K562 (cell line): ENCODE results near the gene SERGEF. TPM values are rescaled to one million over a fixed set of nuclear protein-coding genes. Genes with fewer than 3 reads are reported as not detected.
A peak's percentile ranks its signal among the peaks of the same experiment; 100 is the strongest.

Experiments
- ATAC-seq: fragments of 200-7000 bp; cut with Tn5 transposase; 3 replicates; pipeline ENCODE4 v1.9.1; 2020; ENCODE audit warnings: moderate library complexity
- BruUV-seq: library from RNA; stranded (reverse); fragments of 400-500 nt; replicated peaks from 2 replicates; lab custom pipeline; 2021; lab: Mats Ljungman, UMichigan
- CTCF ChIA-PET: fragments of 300-600 bp; formaldehyde crosslinking; extraction: SDS; loops from one replicate; lab custom pipeline; 2021; ENCODE audit warnings: low intra/inter-chr PET ratio; lab: Yijun Ruan, JAX
- POLR2A ChIA-PET: fragments of 300-600, 350-650 bp; sonication (Branson Sonifier 250); formaldehyde crosslinking; extraction: SDS; loops from one replicate; lab custom pipeline; 2021; ENCODE audit warnings: antibody characterized with exemption, inconsistent platforms; lab: Yijun Ruan, JAX
- DNase-seq, 4 experiments: peaks; one replicate each; pipeline versions ENCODE4 v3.0.0 to v3.0.0-alpha.2; 2011 to 2018; ENCODE audit warnings: low spot score in 3 of 4, mixed read lengths in 3 of 4; ENCODE audit errors: extremely low read depth in 1 of 4
- FAIRE-seq: peaks from 2 replicates; lab custom pipeline; 2011; peaks lifted over from hg19 to GRCh38; lab: Jason Lieb, UNC
- H2AFZ ChIP-seq: 2 replicates; pipeline ENCODE4 v1.6.0; 2011; ENCODE audit warnings: low read depth, low read length, control low read depth, inconsistent platforms
- H3K27ac ChIP-seq: fragments of 200-600 bp; 3 replicates; pipeline ENCODE4 v1.8.0; 2011; ENCODE audit warnings: low read depth, mild to moderate bottlenecking, control low read depth, inconsistent platforms, low read length, moderate library complexity, mixed read lengths; ENCODE audit errors: extremely low read depth
- H3K27me3 ChIP-seq, 2 experiments: fragments of 300-600 bp in 1 of 2; 2 replicates in 1 of 2; 3 replicates in 1 of 2; pipeline versions ENCODE4 v1.6.0 to v1.8.0; 2011; ENCODE audit warnings: inconsistent platforms in 2 of 2, low read length in 2 of 2, mild to moderate bottlenecking in 1 of 2, mixed read lengths in 1 of 2, moderate library complexity in 1 of 2; ENCODE audit not compliant: control insufficient read depth in 2 of 2, insufficient read depth in 2 of 2
- H3K36me3 ChIP-seq: fragments of 300-600 bp; 3 replicates; pipeline ENCODE4 v1.8.0; 2011; ENCODE audit warnings: mild to moderate bottlenecking, low read length, inconsistent platforms; ENCODE audit not compliant: control insufficient read depth, insufficient read depth
- H3K4me1 ChIP-seq, 2 experiments: fragments of 200-600 bp in 1 of 2; replicated peaks in 1 of 2; 2 replicates in 1 of 2; 3 replicates in 1 of 2; pipeline versions ENCODE4 v1.5.1 to v1.8.0; 2011; ENCODE audit warnings: inconsistent platforms in 2 of 2, low read length in 2 of 2, mild to moderate bottlenecking in 1 of 2, mixed read lengths in 1 of 2, moderate library complexity in 1 of 2; ENCODE audit not compliant: control insufficient read depth in 2 of 2, insufficient read depth in 2 of 2
- H3K4me2 ChIP-seq: 2 replicates; pipeline ENCODE4 v1.6.1; 2011; ENCODE audit warnings: low read length, control low read depth, inconsistent platforms, mixed read lengths; ENCODE audit not compliant: insufficient read depth
- H3K4me3 ChIP-seq: fragments of 200-600 bp; sonication (generic), shearing (Covaris generic); 2 replicates; pipeline ENCODE4 v1.5.1; 2016; ENCODE audit warnings: control low read depth, inconsistent platforms
- H3K79me2 ChIP-seq: fragments of 200-600 bp; 3 replicates; pipeline ENCODE4 v1.8.0; 2011; ENCODE audit warnings: low read length, inconsistent platforms; ENCODE audit not compliant: control insufficient read depth, insufficient read depth
- H3K9ac ChIP-seq, 2 experiments: 2 replicates each; pipeline versions ENCODE4 v1.6.0 to v1.6.1; 2011; ENCODE audit warnings: low read depth in 2 of 2, low read length in 2 of 2, control low read depth in 1 of 2, inconsistent platforms in 1 of 2, mild to moderate bottlenecking in 1 of 2, mixed read lengths in 1 of 2; ENCODE audit not compliant: insufficient read depth in 1 of 2
- H3K9me1 ChIP-seq: one replicate; pipeline ENCODE4 v1.6.0; 2011; ENCODE audit warnings: inconsistent platforms, mild to moderate bottlenecking, low read length, moderate library complexity; ENCODE audit not compliant: control insufficient read depth, insufficient read depth
- H3K9me3 ChIP-seq: replicated peaks from 2 replicates; pipeline ENCODE4 v1.5.1; 2011; ENCODE audit warnings: low read depth, low read length, inconsistent platforms; ENCODE audit not compliant: control insufficient read depth, insufficient read depth
- H4K20me1 ChIP-seq: replicated peaks from 2 replicates; pipeline ENCODE4 v1.6.1; 2011; ENCODE audit warnings: low read length, inconsistent platforms, mixed read lengths; ENCODE audit not compliant: control insufficient read depth, insufficient read depth
- ATF4 ChIP-seq: fragments of 450-650 bp; formaldehyde crosslinking; IDR thresholded peaks from 2 replicates; pipeline ENCODE4 v1.4.0; 2022; ENCODE audit warnings: mild to moderate bottlenecking, moderate library complexity
- BMI1 ChIP-seq: fragments of 150-350 bp; IDR thresholded peaks from 2 replicates; pipeline ENCODE4 v1.6.1; 2014; ENCODE audit warnings: low read length
- CSDE1 ChIP-seq, 2 experiments: fragments of 450-650 bp; IDR thresholded peaks; 2 replicates each; pipeline ENCODE4 v1.6.1; 2016; ENCODE audit warnings: mild to moderate bottlenecking in 1 of 2
- KDM1A ChIP-seq, 2 experiments: fragments of 450-650 bp; IDR thresholded peaks; 2 replicates each; pipeline ENCODE4 v1.6.1; 2016; ENCODE audit warnings: mild to moderate bottlenecking in 2 of 2
- KDM5B ChIP-seq: fragments of 200-600 bp; sonication (generic); IDR thresholded peaks from 2 replicates; pipeline ENCODE4 v1.6.1; 2012; ENCODE audit warnings: low read depth, mild to moderate bottlenecking, moderate library complexity, low read length, control low read depth, inconsistent platforms; ENCODE audit not compliant: insufficient replicate concordance
- POLR2AphosphoS2 ChIP-seq: IDR thresholded peaks from 2 replicates; pipeline ENCODE4 v1.6.1; 2012; ENCODE audit warnings: low read length, improper control_type of control experiment
- RCOR1 ChIP-seq, 2 experiments: IDR thresholded peaks; 2 replicates each; pipeline ENCODE4 v1.6.1; 2012; ENCODE audit warnings: low read depth in 2 of 2, low read length in 2 of 2, borderline replicate concordance in 1 of 2, improper control_type of control experiment in 1 of 2
- RFX1 ChIP-seq: fragments of 450-650 bp; IDR thresholded peaks from 2 replicates; pipeline ENCODE4 v1.6.1; 2016; ENCODE audit warnings: mild to moderate bottlenecking, moderate library complexity
- SRSF9 ChIP-seq: fragments of 200-400 bp; formaldehyde crosslinking; IDR thresholded peaks from 2 replicates; pipeline ENCODE4 v1.6.1; 2017; ENCODE audit warnings: low read depth, low read length, borderline replicate concordance
- WGBS: fragments of 100-300 bp; shearing (Covaris generic); methylation state at CpG from one replicate; pipeline ENCODE4 v1.1.6; 2016; ENCODE audit warnings: low coverage, mixed read lengths; ENCODE audit not compliant: insufficient coverage; ENCODE audit errors: missing lambda C conversion rate; 5-methylcytosine and 5-hydroxymethylcytosine counted together
- in situ Hi-C: fragments of 300-500 bp; cut with MboI; formaldehyde crosslinking; loops from 4 replicates; pipeline ENCODE4 v1.15.0; 2018; ENCODE audit warnings: inconsistent platforms, mixed read lengths
- intact Hi-C: fragments of 100-400 bp; cut with micrococcal nuclease; formaldehyde crosslinking; loops from 2 replicates; pipeline ENCODE4 v1.14.2; 2022
- polyA plus RNA-seq, 8 experiments: library from polyadenylated mRNA; depleted of rRNA in 4 of 8; stranded (reverse) in 5 of 8; unstranded in 3 of 8; fragments of >200 nt; fragmentation: Nextera tagmentation in 2 of 8; fragmentation: Illumina TruSeq in 1 of 8; extraction: Ambion mirVana in 2 of 8; extraction: Trizol in 1 of 8; gene quantifications; 2 replicates each; pipeline versions ENCODE4 v1.2.1 to v1.2.3, GENCODE V29; 2011 to 2014; ENCODE audit warnings: inconsistent platforms in 1 of 8, missing spikeins in 1 of 8
- total RNA-seq, 7 experiments: library from RNA; depleted of rRNA in 6 of 7; stranded (reverse); fragments of >200 nt in 6 of 7; fragmentation: Illumina TruSeq in 2 of 7; extraction: Trizol in 2 of 7; gene quantifications; 2 replicates each; pipeline versions ENCODE4 v1.2.1 to v1.2.3, GENCODE V29; 2011 to 2021; ENCODE audit warnings: low replicate concordance in 1 of 7

The SERGEF gene
- total and polyA plus RNA-seq, 9 of the 15 experiments (the other 6 are each of a cell fraction or from before 2014, with no cell fraction given): 10.2 to 28.0 (median 19.9) TPM

GRCh38 chr11:17766073-17766359, 246.8 kb downstream of the SERGEF start (continued):
- TF ChIP-seq ATF4 (CRISPR knock-in tag): no peak

- WGBS: 0% methylated on average over 13 of the region's 13 CpGs
- TF ChIP-seq SRSF9 (no peak), RFX1 (peak; percentile 94), CSDE1 (IDR thresholded peaks at IDR 0.05) (peak in 1 of 2 experiments; percentile 72; a peak in 2 of 4 replicates), RCOR1 (IDR thresholded peaks at IDR 0.05; ENCODE audit: borderline replicate concordance in 1 of 2, low read depth in 2 of 2, low read length in 2 of 2) (peak in 1 of 2 experiments; percentile 76; a peak in 2 of 4 replicates), KDM1A (IDR thresholded peaks at IDR 0.05) (peak in 1 of 2 experiments; percentile 26; a peak in 2 of 4 replicates), KDM5B (no peak), POLR2AphosphoS2 (no peak), BMI1 (peak; percentile 41; the same call in 1 of the 2 replicates)
- peaks cover 0 to 26% of the 10 kb centered on the region in 2 experiments; a peak in 3 of 5 replicates for H3K27me3 ChIP-seq
- no peak for ATAC-seq
- POLR2A ChIA-PET: no interaction called here
- H3K4me2 ChIP-seq: no peak overlapping the region
- H2AFZ ChIP-seq: no peak overlapping the region
- peaks cover 4 to 12% of the 10 kb centered on the region in 2 experiments; a peak in 3 of 5 replicates for H3K4me1 ChIP-seq
- CTCF ChIA-PET: no interaction called here
- H3K9me1 ChIP-seq: no peaks in the 10 kb centered on the region
- no TSS peak for BruUV-seq
- no peak overlapping the region for H3K4me3 ChIP-seq
- peaks cover 9% of the 10 kb centered on the region; the same call in 1 of the 2 replicates for H4K20me1 ChIP-seq
- H3K27ac ChIP-seq: no peak overlapping the region
- DNase-seq: peak in 2 of 4 experiments; percentile 30 to 34
- H3K79me2 ChIP-seq: no peaks in the 10 kb centered on the region
- H3K9me3 ChIP-seq: no peaks in the 10 kb centered on the region
- in situ Hi-C loops (loop anchor here (5.0 kb wide), 1 partner anchor 212 kb away; no protein-coding TSS in a partner anchor), intact Hi-C loops (no loop called here)
- FAIRE-seq: no peak
- H3K36me3 ChIP-seq: no peaks in the 10 kb centered on the region
- H3K9ac ChIP-seq: no peak overlapping the region
Measured at GRCh38 chr11:17765356-17766072, 247.3 kb downstream of the SERGEF start.
